Astrocyte (in vitro differentiated cells and primary cell): ENCODE measurements around the gene LSM14A. TPM values are rescaled to one million over a fixed set of nuclear protein-coding genes. Genes with fewer than 3 reads are reported as not detected.

Experiments
- DNase-seq: peaks from one replicate; pipeline ENCODE4 v3.0.0-alpha.2; 2010; ENCODE audit warnings: low read depth
- FAIRE-seq: peaks from 2 replicates; lab custom pipeline; 2011; peaks lifted over from hg19 to GRCh38; lab: Jason Lieb, UNC
- H2AFZ ChIP-seq: 2 replicates; pipeline ENCODE4 v1.6.0; 2012; ENCODE audit warnings: low read depth, low read length, inconsistent platforms
- H3K27ac ChIP-seq: 2 replicates; pipeline ENCODE4 v1.5.1; 2011; ENCODE audit warnings: low read depth, low read length, inconsistent platforms
- H3K27me3 ChIP-seq: 2 replicates; pipeline ENCODE4 v1.6.0; 2011; ENCODE audit warnings: low read length, inconsistent platforms; ENCODE audit not compliant: insufficient read depth
- H3K36me3 ChIP-seq: 2 replicates; pipeline ENCODE4 v1.5.1; 2011; ENCODE audit warnings: low read length, inconsistent platforms; ENCODE audit not compliant: insufficient read depth
- H3K4me1 ChIP-seq: 2 replicates; pipeline ENCODE4 v1.5.1; 2011; ENCODE audit warnings: low read length, inconsistent platforms; ENCODE audit not compliant: insufficient read depth
- H3K4me2 ChIP-seq: 2 replicates; pipeline ENCODE4 v1.6.0; 2012; ENCODE audit warnings: low read length, inconsistent platforms
- H3K4me3 ChIP-seq: 2 replicates; pipeline ENCODE4 v1.5.1; 2011; ENCODE audit warnings: low read depth, mild to moderate bottlenecking, low read length, inconsistent platforms; ENCODE audit not compliant: insufficient read depth
- H3K79me2 ChIP-seq: 2 replicates; pipeline ENCODE4 v1.6.0; 2012; ENCODE audit warnings: mild to moderate bottlenecking, low read length, inconsistent platforms; ENCODE audit not compliant: insufficient read depth
- H3K9ac ChIP-seq: 2 replicates; pipeline ENCODE4 v1.6.0; 2012; ENCODE audit warnings: mild to moderate bottlenecking, low read length, inconsistent platforms
- H3K9me3 ChIP-seq: 2 replicates; pipeline ENCODE4 v1.5.1; 2012; ENCODE audit warnings: low read depth, mild to moderate bottlenecking, low read length, inconsistent platforms; ENCODE audit not compliant: insufficient read depth
- H4K20me1 ChIP-seq: 2 replicates; pipeline ENCODE4 v1.6.0; 2012; ENCODE audit warnings: low read length, inconsistent platforms; ENCODE audit not compliant: insufficient read depth
- H3K27ac Mint-ChIP-seq: one replicate; pipeline ENCODE4 v1.8.0; 2021; ENCODE audit warnings: mild to moderate bottlenecking, mixed read lengths; ENCODE audit not compliant: unreplicated experiment
- H3K27me3 Mint-ChIP-seq: one replicate; pipeline ENCODE4 v1.8.0; 2021; ENCODE audit warnings: low read depth, mixed read lengths; ENCODE audit not compliant: unreplicated experiment
- H3K36me3 Mint-ChIP-seq: one replicate; pipeline ENCODE4 v1.8.0; 2021; ENCODE audit warnings: low read depth, mixed read lengths; ENCODE audit not compliant: unreplicated experiment
- H3K4me1 Mint-ChIP-seq: one replicate; pipeline ENCODE4 v1.8.0; 2021; ENCODE audit warnings: low read depth, mixed read lengths; ENCODE audit not compliant: unreplicated experiment
- H3K4me3 Mint-ChIP-seq: one replicate; pipeline ENCODE4 v1.8.0; 2021; ENCODE audit warnings: mild to moderate bottlenecking, moderate library complexity, mixed read lengths; ENCODE audit not compliant: unreplicated experiment
- H3K9me3 Mint-ChIP-seq: one replicate; pipeline ENCODE4 v1.8.0; 2021; ENCODE audit warnings: mild to moderate bottlenecking, mixed read lengths; ENCODE audit not compliant: unreplicated experiment
- EZH2 ChIP-seq: IDR thresholded peaks from 2 replicates; pipeline ENCODE4 v1.6.1; 2012; ENCODE audit warnings: mild to moderate bottlenecking, low read length, inconsistent platforms; ENCODE audit not compliant: insufficient read depth
- total RNA-seq: library from RNA; stranded (reverse); gene quantifications from 2 replicates; pipeline ENCODE4 v1.2.1, GENCODE V29; 2021
- TF ChIP-seq, protein P1 (sequence below): IDR thresholded peaks from 2 replicates; pipeline ENCODE4 v1.5.1; 2011; ENCODE audit warnings: low read depth, mild to moderate bottlenecking, inconsistent platforms, low read length, moderate library complexity; ENCODE audit not compliant: insufficient read depth

LSM14A gene
- total RNA-seq, 1 donor from 2014 or later: 88.4 TPM

DNA sequence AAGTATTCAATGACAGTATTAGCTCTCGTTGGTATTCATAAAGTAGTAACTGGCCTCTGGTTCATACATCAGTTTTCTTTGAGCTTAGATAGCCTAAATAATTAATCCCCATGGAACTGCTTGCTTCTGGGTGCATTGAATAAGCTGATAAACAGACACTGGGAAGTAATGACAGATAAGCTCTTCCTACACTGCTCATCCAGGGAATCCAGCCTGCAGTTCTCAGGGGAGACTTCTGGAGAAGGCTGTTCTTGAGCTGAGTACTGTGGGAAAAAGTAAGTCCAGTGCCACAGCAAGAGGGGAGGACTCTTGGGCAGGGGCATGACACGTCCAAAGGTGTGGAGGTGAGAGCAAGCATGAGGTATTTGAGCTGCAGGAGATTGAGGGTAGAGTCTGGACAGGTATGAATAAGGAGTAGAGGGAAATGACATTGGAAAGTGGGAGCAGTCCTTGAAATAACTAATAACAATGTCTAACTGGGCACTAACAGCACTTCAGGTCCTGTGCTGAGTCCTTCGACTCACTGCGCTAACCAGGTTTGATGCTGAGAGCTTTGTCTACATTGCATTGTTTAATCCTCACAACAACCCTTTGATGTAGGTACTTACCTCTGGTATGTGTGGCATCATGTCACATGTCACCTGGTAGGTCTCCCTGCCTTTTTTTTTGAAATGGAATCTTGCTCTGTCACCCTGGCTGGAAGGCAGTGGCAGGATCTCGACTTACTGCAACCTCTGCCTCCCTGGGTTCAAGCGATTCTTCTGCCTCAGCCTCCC is 89.2 kb downstream of the LSM14A start:
- H3K79me2 ChIP-seq: peaks cover 86% of the 10 kb centered on the region
- DNase-seq: no peak
- Mint-ChIP-seq H3K4me1 (peaks cover 18% of the 10 kb centered on the region), H3K4me3 (no peak overlapping the region), H3K36me3 (peaks cover 6% of the 10 kb centered on the region), H3K9me3 (no peaks in the 10 kb centered on the region), H3K27ac (no peak overlapping the region), H3K27me3 (no peaks in the 10 kb centered on the region)
- H3K4me2 ChIP-seq: peak overlapping the region; percentile 80
- H3K9me3 ChIP-seq: no peaks in the 10 kb centered on the region
- peak overlapping the region; percentile 17 for H3K9ac ChIP-seq
- FAIRE-seq: no peak
- no peaks in the 10 kb centered on the region for H3K27me3 ChIP-seq
- TF ChIP-seq EZH2: no peak
- TF ChIP-seq, protein P1, sequence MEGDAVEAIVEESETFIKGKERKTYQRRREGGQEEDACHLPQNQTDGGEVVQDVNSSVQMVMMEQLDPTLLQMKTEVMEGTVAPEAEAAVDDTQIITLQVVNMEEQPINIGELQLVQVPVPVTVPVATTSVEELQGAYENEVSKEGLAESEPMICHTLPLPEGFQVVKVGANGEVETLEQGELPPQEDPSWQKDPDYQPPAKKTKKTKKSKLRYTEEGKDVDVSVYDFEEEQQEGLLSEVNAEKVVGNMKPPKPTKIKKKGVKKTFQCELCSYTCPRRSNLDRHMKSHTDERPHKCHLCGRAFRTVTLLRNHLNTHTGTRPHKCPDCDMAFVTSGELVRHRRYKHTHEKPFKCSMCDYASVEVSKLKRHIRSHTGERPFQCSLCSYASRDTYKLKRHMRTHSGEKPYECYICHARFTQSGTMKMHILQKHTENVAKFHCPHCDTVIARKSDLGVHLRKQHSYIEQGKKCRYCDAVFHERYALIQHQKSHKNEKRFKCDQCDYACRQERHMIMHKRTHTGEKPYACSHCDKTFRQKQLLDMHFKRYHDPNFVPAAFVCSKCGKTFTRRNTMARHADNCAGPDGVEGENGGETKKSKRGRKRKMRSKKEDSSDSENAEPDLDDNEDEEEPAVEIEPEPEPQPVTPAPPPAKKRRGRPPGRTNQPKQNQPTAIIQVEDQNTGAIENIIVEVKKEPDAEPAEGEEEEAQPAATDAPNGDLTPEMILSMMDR: no peak
- peaks cover 22% of the 10 kb centered on the region for H3K4me1 ChIP-seq
- peaks cover 3% of the 10 kb centered on the region for H4K20me1 ChIP-seq
- H3K36me3 ChIP-seq: peaks cover 3% of the 10 kb centered on the region
- H2AFZ ChIP-seq: no peak overlapping the region
- H3K4me3 ChIP-seq: no peak overlapping the region
- H3K27ac ChIP-seq: peak overlapping the region; percentile 55

DNA sequence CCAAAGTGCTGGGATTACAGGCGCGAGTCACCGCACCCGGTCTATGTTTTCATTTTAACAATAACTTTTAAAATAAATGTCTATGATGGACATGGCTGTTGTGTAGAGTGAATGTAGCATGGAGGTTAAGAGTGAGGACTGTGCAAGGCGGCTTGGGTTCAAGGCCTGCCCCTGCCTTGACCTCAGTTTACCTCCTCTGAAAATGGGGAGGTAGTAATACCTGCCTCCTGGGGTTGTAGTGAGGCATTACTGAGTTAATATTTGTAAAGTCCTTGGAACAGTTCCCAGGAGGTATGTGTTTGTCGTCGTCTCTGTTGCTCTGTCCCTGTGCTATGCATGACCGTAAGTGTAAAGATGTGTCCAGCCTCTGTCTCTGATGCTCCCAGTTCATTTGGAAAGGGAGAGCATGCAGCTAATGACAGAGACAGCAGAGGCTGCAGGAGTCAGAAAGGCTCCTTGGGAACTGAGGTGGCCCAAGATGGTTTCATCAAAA is 91.5 kb downstream of the LSM14A start:
- TF ChIP-seq EZH2: no peak
- TF ChIP-seq, protein P1: no peak
- peaks cover 21% of the 10 kb centered on the region for H3K4me1 Mint-ChIP-seq
- no peaks in the 10 kb centered on the region for H3K27me3 Mint-ChIP-seq
- H3K9me3 Mint-ChIP-seq: no peaks in the 10 kb centered on the region
- H3K4me3 Mint-ChIP-seq: no peak overlapping the region
- Histone ChIP-seq H3K4me2 (no peak overlapping the region), H3K79me2 (peaks cover 83% of the 10 kb centered on the region), H4K20me1 (peaks cover 3% of the 10 kb centered on the region), H3K4me3 (no peak overlapping the region), H3K9ac (no peak overlapping the region), H3K9me3 (no peaks in the 10 kb centered on the region), H3K27ac (no peak overlapping the region), H2AFZ (no peak overlapping the region), H3K4me1 (peaks cover 18% of the 10 kb centered on the region), H3K27me3 (no peaks in the 10 kb centered on the region), H3K36me3 (peaks cover 3% of the 10 kb centered on the region)
- peaks cover 6% of the 10 kb centered on the region for H3K36me3 Mint-ChIP-seq
- no peak for DNase-seq
- no peak for FAIRE-seq
- no peak overlapping the region for H3K27ac Mint-ChIP-seq

DNA sequence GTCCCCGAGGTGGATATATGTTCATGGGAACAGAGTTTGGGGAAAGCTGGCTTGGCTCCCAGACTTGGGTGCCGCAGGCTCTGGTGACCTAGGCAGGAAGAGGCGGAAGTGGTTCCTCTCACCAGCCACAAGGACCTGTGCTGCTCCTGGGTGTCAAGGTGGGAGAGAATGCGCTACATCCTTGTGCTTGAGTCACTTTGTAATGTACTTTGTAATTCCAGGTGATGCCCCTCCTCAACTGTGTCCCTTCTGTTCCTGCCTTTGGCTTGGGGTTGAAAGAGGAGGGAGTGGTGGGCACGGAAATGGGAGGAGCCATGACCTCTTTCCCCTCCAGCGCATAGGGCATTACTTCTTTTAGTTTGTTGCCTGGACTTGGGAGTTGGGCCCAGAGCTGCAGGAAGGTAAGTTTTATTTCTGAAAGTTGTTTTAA is 92.9 kb downstream of the LSM14A start:
- Histone ChIP-seq H3K4me2 (no peak overlapping the region), H2AFZ (no peak overlapping the region), H3K79me2 (peaks cover 82% of the 10 kb centered on the region), H3K4me1 (peaks cover 31% of the 10 kb centered on the region), H4K20me1 (peaks cover 3% of the 10 kb centered on the region), H3K27me3 (no peaks in the 10 kb centered on the region), H3K9me3 (no peaks in the 10 kb centered on the region), H3K36me3 (peaks cover 3% of the 10 kb centered on the region), H3K4me3 (no peak overlapping the region), H3K9ac (no peak overlapping the region), H3K27ac (no peak overlapping the region)
- FAIRE-seq: no peak
- no peak overlapping the region for H3K4me3 Mint-ChIP-seq
- H3K9me3 Mint-ChIP-seq: no peaks in the 10 kb centered on the region
- no peak for TF ChIP-seq EZH2
- TF ChIP-seq, protein P1: no peak
- H3K36me3 Mint-ChIP-seq: peaks cover 8% of the 10 kb centered on the region
- H3K4me1 Mint-ChIP-seq: peaks cover 31% of the 10 kb centered on the region
- DNase-seq: no peak
- H3K27me3 Mint-ChIP-seq: no peaks in the 10 kb centered on the region
- peak overlapping the region; percentile 58 for H3K27ac Mint-ChIP-seq
